Transverse colon (tissue), 4 donors: ENCODE measurements around the gene MPRIP. TPM values are rescaled to one million over a fixed set of nuclear protein-coding genes. Genes with fewer than 3 reads are reported as not detected.

ENCODE experiments used
- DNase-seq: peaks from one replicate; pipeline ENCODE4 v3.0.0-alpha.2; 2019
- H3K27ac ChIP-seq, 4 donors: fragments of 200-600 bp; sonication (generic); 2 replicates each; pipeline ENCODE4 v1.5.1; 2016 to 2018; ENCODE audit warnings: inconsistent platforms in 4 of 4
- H3K27me3 ChIP-seq: fragments of 200-600 bp; sonication (generic); 2 replicates; pipeline ENCODE4 v1.5.1; 2017; ENCODE audit warnings: inconsistent platforms
- H3K36me3 ChIP-seq, 4 donors: fragments of 200-600 bp; sonication (generic); 2 replicates each; pipeline ENCODE4 v1.5.1; 2017 to 2019; ENCODE audit warnings: inconsistent platforms in 4 of 4
- H3K4me1 ChIP-seq, 4 donors: fragments of 200-600 bp; sonication (generic); 2 replicates each; pipeline ENCODE4 v1.5.1; 2017 to 2020; ENCODE audit warnings: inconsistent platforms in 4 of 4
- H3K4me3 ChIP-seq, 4 donors: fragments of 200-600 bp; sonication (generic); 1 replicate in 1 of 4; 2 replicates in 3 of 4; pipeline versions ENCODE4 v1.5.1 to v1.6.1; 2017 to 2019; ENCODE audit warnings: inconsistent platforms in 4 of 4
- H3K9me3 ChIP-seq, 2 donors: fragments of 200-600 bp; sonication (generic); 2 replicates each; pipeline ENCODE4 v1.5.1; 2017 to 2019; ENCODE audit warnings: inconsistent platforms in 2 of 2
- EP300 ChIP-seq: sonication (generic); formaldehyde crosslinking; IDR thresholded peaks from one replicate; pipeline ENCODE4 v1.6.1; 2017; ENCODE audit warnings: antibody characterized with exemption, low read depth
- POLR2A ChIP-seq: fragments of 450-650 bp; IDR thresholded peaks from one replicate; pipeline ENCODE4 v1.6.1; 2016; ENCODE audit warnings: antibody characterized with exemption, mild to moderate bottlenecking, moderate library complexity
- POLR2AphosphoS5 ChIP-seq, 3 donors: sonication (generic); formaldehyde crosslinking; IDR thresholded peaks; one replicate each; pipeline ENCODE4 v1.6.1; 2016; ENCODE audit warnings: antibody characterized with exemption in 3 of 3
- WGBS, 2 donors: methylation state at CpG; one replicate each; pipeline ENCODE4 v1.1.5; 2018; ENCODE audit warnings: low coverage in 1 of 2; 5-methylcytosine and 5-hydroxymethylcytosine counted together
- in situ Hi-C, 4 donors: fragments of 200-750 bp; cut with MboI; loops; one replicate each; pipeline versions ENCODE4 v1.15.0 to v1.15.1; 2017; ENCODE audit warnings: low sequenced_read_pairs in 3 of 4, low pct_ligation_motif_present in 1 of 4, low pct_unique_long_range_greater_than_20kb in 1 of 4
- intact Hi-C: fragments of 100-400 bp; cut with DNase I; formaldehyde crosslinking; loops from one replicate; pipeline ENCODE4 v1.15.1; 2023; ENCODE audit warnings: low total_unique reads
- total RNA-seq, 4 donors: library from RNA; depleted of rRNA; stranded (reverse); fragments of >200 nt; gene quantifications; one replicate each; pipeline ENCODE4 v1.1.0, GENCODE V29; 2016
- TF ChIP-seq, protein P1 (sequence below), 5 experiments: fragments of 200-600 bp in 3 of 5; fragments of 450-650 bp in 2 of 5; sonication (generic) in 3 of 5; IDR thresholded peaks; 1 replicate in 2 of 5; 2 replicates in 3 of 5; pipeline ENCODE4 v1.5.1; 2016 to 2017; ENCODE audit warnings: antibody characterized with exemption in 5 of 5, inconsistent platforms in 3 of 5, mild to moderate bottlenecking in 2 of 5, moderate library complexity in 1 of 5

MPRIP gene
- total RNA-seq, 4 donors from 2014 or later: 124 to 368 (median 158) TPM

- Histone ChIP-seq H3K27me3 (no peaks in the 10 kb centered on the region), H3K4me3 (no peak overlapping the region), H3K27ac (no peak overlapping the region), H3K36me3 (no peaks in the 10 kb centered on the region), H3K4me1 (peaks cover 12 to 30% (median 26%) of the 10 kb centered on the region in 4 donors), H3K9me3 (no peaks in the 10 kb centered on the region)
- in situ Hi-C loops (no loop called here), intact Hi-C loops (no loop called here)
- DNase-seq: no peak
- WGBS, 2 donors: 91% methylated on average over 6 of the region's 6 CpGs; no CpG with 5 or more reads in 1 of the 2 donors
- TF ChIP-seq POLR2A (no peak), EP300 (no peak), POLR2AphosphoS5 (IDR thresholded peaks at IDR 0.05) (no peak)
- TF ChIP-seq, protein P1, sequence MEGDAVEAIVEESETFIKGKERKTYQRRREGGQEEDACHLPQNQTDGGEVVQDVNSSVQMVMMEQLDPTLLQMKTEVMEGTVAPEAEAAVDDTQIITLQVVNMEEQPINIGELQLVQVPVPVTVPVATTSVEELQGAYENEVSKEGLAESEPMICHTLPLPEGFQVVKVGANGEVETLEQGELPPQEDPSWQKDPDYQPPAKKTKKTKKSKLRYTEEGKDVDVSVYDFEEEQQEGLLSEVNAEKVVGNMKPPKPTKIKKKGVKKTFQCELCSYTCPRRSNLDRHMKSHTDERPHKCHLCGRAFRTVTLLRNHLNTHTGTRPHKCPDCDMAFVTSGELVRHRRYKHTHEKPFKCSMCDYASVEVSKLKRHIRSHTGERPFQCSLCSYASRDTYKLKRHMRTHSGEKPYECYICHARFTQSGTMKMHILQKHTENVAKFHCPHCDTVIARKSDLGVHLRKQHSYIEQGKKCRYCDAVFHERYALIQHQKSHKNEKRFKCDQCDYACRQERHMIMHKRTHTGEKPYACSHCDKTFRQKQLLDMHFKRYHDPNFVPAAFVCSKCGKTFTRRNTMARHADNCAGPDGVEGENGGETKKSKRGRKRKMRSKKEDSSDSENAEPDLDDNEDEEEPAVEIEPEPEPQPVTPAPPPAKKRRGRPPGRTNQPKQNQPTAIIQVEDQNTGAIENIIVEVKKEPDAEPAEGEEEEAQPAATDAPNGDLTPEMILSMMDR (IDR thresholded peaks at IDR 0.05): no peak
Observed at GRCh38 chr17:17103160-17103559, 60.9 kb downstream of the MPRIP start.

DNA sequence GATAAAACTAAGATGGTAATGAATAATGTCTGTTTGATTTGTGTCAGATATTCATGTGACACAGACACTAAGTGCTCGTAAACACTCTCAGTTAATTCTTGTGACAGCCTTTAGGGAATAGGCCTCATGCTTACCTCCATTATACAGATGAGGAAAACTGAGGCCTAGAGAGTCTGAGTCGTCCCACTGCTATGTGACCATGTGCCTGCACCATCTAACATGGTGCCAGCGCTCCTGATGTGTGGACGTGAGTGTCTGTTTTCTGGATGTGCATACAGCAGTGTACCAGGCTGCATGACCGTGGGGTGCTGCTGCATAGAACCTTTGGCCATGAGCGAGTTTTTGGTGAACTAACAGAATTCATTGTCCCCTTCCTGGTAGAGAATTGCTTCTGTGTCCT is 61.8 kb downstream of the MPRIP start:
- intact Hi-C loops: no loop called here
- H3K4me3 ChIP-seq: no peak overlapping the region
- no peaks in the 10 kb centered on the region for H3K27me3 ChIP-seq
- no peaks in the 10 kb centered on the region for H3K36me3 ChIP-seq
- in situ Hi-C loops: no loop called here
- H3K4me1 ChIP-seq: peaks cover 21 to 30% (median 27%) of the 10 kb centered on the region in 4 donors
- no peaks in the 10 kb centered on the region for H3K9me3 ChIP-seq
- H3K27ac ChIP-seq: no peak overlapping the region
- TF ChIP-seq POLR2A (no peak), EP300 (no peak), POLR2AphosphoS5 (IDR thresholded peaks at IDR 0.05) (no peak)
- TF ChIP-seq, protein P1 (IDR thresholded peaks at IDR 0.05): no peak
- WGBS, 2 donors: 91% methylated on average over 6 of the region's 6 CpGs; no CpG with 5 or more reads in 1 of the 2 donors
- DNase-seq: no peak

DNA sequence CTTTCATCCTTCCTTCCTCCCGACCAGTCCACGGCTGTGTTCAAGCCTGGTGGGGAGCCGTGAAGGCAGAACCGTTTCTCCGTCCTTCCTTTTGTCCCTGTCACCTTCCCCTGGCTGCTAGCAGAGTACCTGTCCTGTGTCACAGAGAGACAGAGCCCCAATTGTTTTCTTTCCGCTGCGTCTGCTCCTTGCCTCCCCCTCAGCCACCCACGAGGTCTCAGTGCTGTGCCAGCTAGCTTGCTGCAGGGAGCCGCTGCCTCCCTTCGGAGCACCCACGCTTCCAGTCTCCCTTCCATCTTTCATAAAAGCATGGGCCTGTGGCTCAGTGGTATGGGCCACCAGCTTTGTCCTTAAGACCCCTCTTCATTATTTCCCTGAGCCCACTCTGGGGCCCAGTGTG is 62.2 kb downstream of the MPRIP start:
- intact Hi-C loops (no loop called here), in situ Hi-C loops (no loop called here)
- DNase-seq: no peak
- Histone ChIP-seq H3K27me3 (no peaks in the 10 kb centered on the region), H3K4me3 (no peak overlapping the region), H3K36me3 (no peaks in the 10 kb centered on the region), H3K4me1 (peaks cover 25 to 33% (median 30%) of the 10 kb centered on the region in 4 donors), H3K27ac (no peak overlapping the region), H3K9me3 (no peaks in the 10 kb centered on the region)
- 70 to 79% methylated on average over 7 to 11 of the region's 11 CpGs for WGBS, 2 donors
- TF ChIP-seq POLR2AphosphoS5 (IDR thresholded peaks at IDR 0.05) (no peak), POLR2A (no peak), EP300 (no peak)
- TF ChIP-seq, protein P1 (IDR thresholded peaks at IDR 0.05): no peak

DNA sequence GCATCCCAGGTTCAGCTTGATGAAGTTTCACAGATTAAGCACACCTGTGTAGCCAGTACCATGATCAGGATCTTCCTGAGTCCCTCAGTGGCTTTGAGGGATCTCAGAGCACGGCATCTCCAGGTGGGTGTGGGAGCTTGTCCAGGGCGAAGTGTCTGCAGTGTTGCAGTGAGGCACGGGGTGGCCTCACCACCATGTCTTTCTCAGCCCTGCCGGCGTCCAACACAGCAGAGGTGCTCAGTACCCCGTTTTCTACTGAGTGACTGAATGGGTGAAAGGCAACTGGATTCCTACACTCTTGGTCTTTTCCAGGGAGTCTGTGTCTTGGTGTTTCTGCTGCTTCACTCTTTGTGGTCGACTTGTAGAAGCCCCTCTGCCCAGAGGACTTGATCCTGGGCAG is 63.7 kb downstream of the MPRIP start:
- intact Hi-C loops (no loop called here), in situ Hi-C loops (no loop called here)
- H3K27ac ChIP-seq: no peak overlapping the region

More for the DNA sequence above, 63.7 kb downstream of the MPRIP start:
- H3K4me1 ChIP-seq: peaks cover 34 to 47% (median 44%) of the 10 kb centered on the region in 4 donors
- H3K27me3 ChIP-seq: no peaks in the 10 kb centered on the region
- H3K9me3 ChIP-seq: no peaks in the 10 kb centered on the region
- WGBS, 2 donors: 93 to 100% methylated on average over 4 to 7 of the region's 7 CpGs
- TF ChIP-seq, protein P1 (IDR thresholded peaks at IDR 0.05): no peak
- TF ChIP-seq POLR2A (no peak), POLR2AphosphoS5 (IDR thresholded peaks at IDR 0.05) (no peak), EP300 (no peak)
- no peaks in the 10 kb centered on the region for H3K36me3 ChIP-seq
- no peak overlapping the region for H3K4me3 ChIP-seq
- no peak for DNase-seq
